CD4-positive, CD25-positive, alpha-beta regulatory T cell (primary cell): Measurements from ENCODE around the gene MKX. TPM values are rescaled to one million over a fixed set of nuclear protein-coding genes. Genes with fewer than 3 reads are reported as not detected.

Experiments used
- ATAC-seq, 2 donors: fragments of 150-1000 bp; cut with Tn5 transposase; one replicate each; pipeline ENCODE4 v1.10.0; 2021; ENCODE audit warnings: low read depth in 2 of 2, moderate number of reproducible peaks in 2 of 2, moderate library complexity in 1 of 2
- DNase-seq, 3 donors: peaks; one replicate each; pipeline versions ENCODE4 v3.0.0 to v3.0.0-alpha.2; 2012 to 2022; ENCODE audit warnings: mixed read lengths in 1 of 3
- H3K27ac ChIP-seq: one replicate; pipeline ENCODE4 v1.7.0; 2013; ENCODE audit warnings: mild to moderate bottlenecking, low read length; ENCODE audit not compliant: insufficient read depth, poor library complexity, severe bottlenecking
- H3K27me3 ChIP-seq: one replicate; pipeline ENCODE4 v1.7.0; 2013; ENCODE audit warnings: low read length; ENCODE audit not compliant: control insufficient read depth, insufficient read depth
- H3K36me3 ChIP-seq: one replicate; pipeline ENCODE4 v1.7.0; 2013; ENCODE audit warnings: mild to moderate bottlenecking, low read length, moderate library complexity; ENCODE audit not compliant: control insufficient read depth, insufficient read depth
- H3K4me1 ChIP-seq: 2 replicates; pipeline ENCODE4 v1.7.0; 2013; ENCODE audit warnings: mild to moderate bottlenecking, low read length; ENCODE audit not compliant: insufficient read depth, control insufficient read depth, poor library complexity, severe bottlenecking
- H3K4me3 ChIP-seq: one replicate; pipeline ENCODE4 v1.7.0; 2013; ENCODE audit warnings: low read depth, mild to moderate bottlenecking, low read length, moderate library complexity
- H3K9me3 ChIP-seq, 2 experiments: 1 replicate in 1 of 2; 2 replicates in 1 of 2; pipeline ENCODE4 v1.7.0; 2013; ENCODE audit warnings: low read length in 2 of 2, mild to moderate bottlenecking in 1 of 2, moderate library complexity in 1 of 2; ENCODE audit not compliant: control insufficient read depth in 2 of 2
- H3K27ac Mint-ChIP-seq, 3 donors: one replicate each; pipeline ENCODE4 v1.8.0; 2020 to 2022; ENCODE audit warnings: mild to moderate bottlenecking in 3 of 3, mixed read lengths in 3 of 3, moderate library complexity in 2 of 3
- H3K27me3 Mint-ChIP-seq: one replicate; pipeline ENCODE4 v1.8.0; 2022; ENCODE audit warnings: mild to moderate bottlenecking, mixed read lengths
- H3K36me3 Mint-ChIP-seq: one replicate; pipeline ENCODE4 v1.8.0; 2020; ENCODE audit warnings: mixed read lengths
- H3K4me1 Mint-ChIP-seq, 4 donors: one replicate each; pipeline ENCODE4 v1.8.0; 2020 to 2022; ENCODE audit warnings: mixed read lengths in 4 of 4, mild to moderate bottlenecking in 1 of 4
- H3K4me3 Mint-ChIP-seq, 4 donors: one replicate each; pipeline ENCODE4 v1.8.0; 2020 to 2022; ENCODE audit warnings: mild to moderate bottlenecking in 4 of 4, mixed read lengths in 4 of 4, moderate library complexity in 3 of 4
- H3K9me3 Mint-ChIP-seq, 7 donors: one replicate each; pipeline ENCODE4 v1.8.0; 2020 to 2022; ENCODE audit warnings: mixed read lengths in 7 of 7, mild to moderate bottlenecking in 3 of 7, moderate library complexity in 2 of 7
- polyA plus RNA-seq, 4 donors: library from polyadenylated mRNA; unstranded; fragments of 300-500 nt; fragmentation: Illumina TruSeq; gene quantifications; one replicate each; pipeline ENCODE4 v1.2.3, GENCODE V29; 2021
- total RNA-seq: library from RNA; stranded (reverse); gene quantifications from one replicate; pipeline ENCODE4 v1.2.3, GENCODE V29; 2022

The MKX gene
- total and polyA plus RNA-seq, 5 donors from 2014 or later = not detected

GRCh38 chr10:27625452-27626211 is 120.0 kb downstream of the MKX start:
- Histone ChIP-seq H3K27ac (no peak overlapping the region), H3K4me1 (no peaks in the 10 kb centered on the region), H3K36me3 (no peaks in the 10 kb centered on the region), H3K4me3 (no peak overlapping the region), H3K27me3 (peaks cover 5% of the 10 kb centered on the region), H3K9me3 (no peaks in the 10 kb centered on the region)
- H3K27me3 Mint-ChIP-seq = peaks cover 9% of the 10 kb centered on the region
- no peak for ATAC-seq
- no peak overlapping the region for H3K4me3 Mint-ChIP-seq
- no peak overlapping the region for H3K27ac Mint-ChIP-seq
- peaks cover 0 to 1% (median 0%) of the 10 kb centered on the region in 7 donors for H3K9me3 Mint-ChIP-seq
- DNase-seq = no peak
- H3K36me3 Mint-ChIP-seq = no peaks in the 10 kb centered on the region
- no peaks in the 10 kb centered on the region for H3K4me1 Mint-ChIP-seq

- no peaks in the 10 kb centered on the region for H3K9me3 ChIP-seq
- no peaks in the 10 kb centered on the region for H3K36me3 Mint-ChIP-seq
- peaks cover 5% of the 10 kb centered on the region for H3K27me3 ChIP-seq
- no peaks in the 10 kb centered on the region for H3K36me3 ChIP-seq
- no peak overlapping the region for H3K27ac ChIP-seq
- DNase-seq (no peak), ATAC-seq (no peak)
- H3K4me3 ChIP-seq = no peak overlapping the region
- peaks cover 9% of the 10 kb centered on the region for H3K27me3 Mint-ChIP-seq
- H3K9me3 Mint-ChIP-seq = peaks cover 0 to 1% (median 0%) of the 10 kb centered on the region in 7 donors
- no peak overlapping the region for H3K27ac Mint-ChIP-seq
- H3K4me1 ChIP-seq = no peaks in the 10 kb centered on the region
- H3K4me1 Mint-ChIP-seq = no peaks in the 10 kb centered on the region
- no peak overlapping the region for H3K4me3 Mint-ChIP-seq
These were observed 120.7 kb downstream of the MKX start for GRCh38 chr10:27624941-27625340.

Other genes starting within 250 kb of the MKX start
- gene RAB18, start 241.5 kb downstream of the MKX start, total RNA-seq = 94.0 TPM
- 100 to 1,000 TPM in 1 of 4 donors, 10 to 100 TPM in 3; 73.4 to 110 (median 82.4) TPM for gene RAB18, start 241.5 kb downstream of the MKX start, polyA plus RNA-seq